HG03571 (cell line): Measurements from ENCODE around the gene FOXN3.

ENCODE experiments used
- ATAC-seq: cut with Tn5 transposase; IDR thresholded peaks from one replicate; pipeline ENCODE4 v1.9.1; 2021; ENCODE audit not compliant: unreplicated experiment

The FOXN3 gene

DNA sequence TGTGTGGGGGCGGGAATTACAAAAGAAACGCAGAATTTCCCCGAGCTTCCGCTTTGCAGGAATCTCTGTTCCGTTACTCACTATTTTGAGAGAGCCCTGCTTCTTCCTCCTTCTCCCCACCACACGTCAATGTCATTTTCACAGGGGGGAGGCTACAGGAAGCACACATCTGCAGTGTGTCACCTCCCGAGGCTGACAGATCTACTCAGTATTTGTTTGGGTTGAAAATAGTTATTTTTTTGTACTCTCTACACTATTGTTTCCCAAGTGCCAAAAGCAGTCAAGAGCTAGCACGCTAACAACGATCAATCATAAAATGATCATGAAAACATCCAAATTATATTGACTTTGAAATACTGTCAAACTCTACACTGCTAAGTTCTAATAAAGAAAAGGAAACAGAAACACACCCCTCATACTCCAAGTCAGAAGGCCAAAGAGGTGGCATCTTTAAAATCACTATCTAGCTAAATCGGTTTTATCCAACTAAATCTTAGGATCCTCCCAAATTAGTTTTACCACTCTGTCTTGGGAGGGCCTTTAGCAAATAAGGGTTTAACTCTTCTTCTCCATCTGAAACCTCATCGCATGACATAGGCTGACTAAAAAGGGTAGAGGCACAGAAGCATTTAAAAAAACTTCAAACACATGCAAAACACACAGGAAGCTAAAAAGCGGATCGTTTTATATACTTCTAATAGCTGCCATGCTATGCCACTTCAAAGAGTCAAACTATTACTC, 51.8 kb downstream of the FOXN3 start:
- peak; percentile 93 for ATAC-seq

DNA sequence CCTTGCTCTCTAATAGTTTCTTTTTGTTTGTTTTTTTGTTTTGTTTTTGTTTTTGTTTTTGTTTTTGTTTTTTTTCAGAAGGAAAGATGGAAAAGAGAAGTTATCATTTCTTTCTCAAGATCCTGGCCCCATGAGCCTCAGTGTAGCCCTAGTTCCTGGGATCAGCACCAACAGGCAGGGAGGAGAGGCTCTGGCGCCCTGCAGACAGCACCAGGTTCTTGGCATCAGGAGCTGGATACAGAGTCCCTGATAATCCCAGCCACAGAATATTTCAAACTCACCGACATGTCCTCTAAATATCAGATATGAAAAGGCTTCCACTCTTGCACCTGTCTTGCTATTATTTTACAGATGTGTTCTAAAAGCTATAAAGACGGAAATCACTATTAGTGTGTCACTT, 52.7 kb downstream of the FOXN3 start:
- ATAC-seq, result no peak

DNA sequence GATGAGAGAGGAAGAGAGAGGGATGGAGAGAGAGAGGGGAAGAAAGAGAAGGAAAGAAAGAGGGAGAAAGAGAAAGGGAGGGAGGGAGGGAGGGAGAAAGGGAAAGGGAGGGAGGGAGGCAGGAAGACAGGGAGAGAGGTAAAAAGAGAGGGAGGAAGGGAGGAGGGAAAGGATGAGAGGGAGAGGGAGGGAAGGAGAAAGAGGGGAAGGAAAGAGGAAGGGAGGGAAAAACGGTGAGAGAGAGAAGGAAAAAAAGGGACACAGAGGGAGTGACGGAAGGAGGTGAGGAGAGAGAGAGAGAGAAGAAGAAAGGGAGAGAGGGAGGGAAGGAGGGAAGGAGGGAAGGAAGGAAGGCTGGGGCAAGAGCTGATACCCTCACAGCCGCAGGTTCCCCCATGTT, 56.8 kb downstream of the FOXN3 start:
- no peak for ATAC-seq

DNA sequence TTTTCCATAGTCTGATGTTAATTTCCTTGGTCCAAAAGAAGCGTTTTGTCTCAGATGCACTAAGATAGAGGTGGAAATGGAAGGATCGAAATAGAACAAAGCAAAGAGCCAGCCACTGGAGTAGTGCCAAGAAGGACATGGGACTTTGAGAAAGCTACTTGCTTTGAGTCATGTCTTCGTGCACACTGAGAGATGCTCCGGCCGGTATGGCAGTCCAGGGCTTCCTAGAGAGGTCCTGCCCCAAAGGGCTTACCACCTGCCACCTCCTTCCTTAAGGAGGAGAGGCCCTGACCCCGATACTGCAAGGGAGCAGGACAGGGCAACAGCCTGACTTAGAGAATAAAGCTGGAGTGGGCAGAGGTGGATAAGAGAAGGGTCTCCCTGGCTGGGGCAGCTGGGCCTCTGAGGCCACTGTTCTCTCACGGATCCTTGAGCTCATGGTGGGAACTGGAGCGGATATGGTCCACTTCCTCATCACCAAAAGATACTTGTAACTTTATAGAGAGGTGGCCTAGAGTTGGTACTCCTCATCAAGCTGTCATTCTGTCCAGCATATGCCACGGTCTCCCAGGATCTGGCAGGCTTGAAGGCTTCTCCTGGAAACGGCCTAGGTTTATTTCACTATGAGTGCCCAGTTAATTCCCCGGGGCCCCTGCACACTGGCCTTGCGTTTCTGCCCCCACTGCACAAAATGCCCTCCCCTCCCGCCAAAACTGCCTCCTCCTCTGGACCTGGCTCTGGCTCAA, 57.4 kb downstream of the FOXN3 start:
- no peak for ATAC-seq

DNA sequence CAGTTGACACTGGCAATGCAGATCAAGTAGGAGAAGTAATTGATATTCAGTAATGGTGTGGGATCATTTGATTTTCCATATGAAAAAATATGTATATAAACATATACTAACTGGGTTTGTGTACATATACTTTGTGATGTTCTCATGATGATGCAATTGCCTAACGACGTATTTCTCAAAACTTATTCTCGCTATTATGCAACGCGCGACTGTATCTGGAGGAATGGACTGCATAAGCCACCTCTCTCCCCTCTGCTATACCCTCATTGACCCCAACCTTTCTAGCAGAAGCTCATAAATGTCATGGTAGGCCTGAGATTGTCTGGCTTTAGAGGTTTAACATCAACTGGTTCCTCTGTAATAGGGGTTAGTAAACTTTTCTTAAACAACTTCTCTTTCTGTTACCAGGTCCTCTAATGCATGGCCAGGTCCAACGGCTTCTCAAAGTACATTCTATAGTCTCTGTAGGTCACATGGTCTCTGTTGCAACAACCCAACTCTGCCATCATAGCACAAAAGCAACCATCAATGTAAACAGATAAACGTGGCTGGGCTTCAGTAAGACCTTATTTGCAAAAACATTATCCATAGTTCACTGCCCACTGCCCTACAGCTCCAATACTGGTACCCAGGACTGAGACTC, 59.3 kb downstream of the FOXN3 start:
- no peak for ATAC-seq

DNA sequence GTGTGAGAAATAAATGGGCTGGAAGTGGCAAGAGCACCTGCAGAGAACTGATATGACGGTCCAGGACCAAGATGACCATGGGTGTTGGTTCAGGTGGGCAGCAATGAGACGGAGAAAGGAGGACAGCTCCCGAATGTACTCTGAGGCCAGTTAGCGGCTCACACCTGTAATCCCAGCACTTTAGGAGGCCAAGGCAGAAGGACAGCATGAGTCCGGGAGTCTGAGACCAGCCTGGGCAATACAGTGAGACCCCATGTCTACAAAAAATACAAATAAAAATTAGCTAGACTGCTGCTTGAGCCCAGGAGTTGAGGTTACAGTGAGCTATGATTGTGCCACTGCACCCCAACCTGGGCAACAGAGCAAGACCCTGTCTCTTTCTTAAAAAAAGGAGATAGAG, 60.1 kb downstream of the FOXN3 start:
- no peak for ATAC-seq

DNA sequence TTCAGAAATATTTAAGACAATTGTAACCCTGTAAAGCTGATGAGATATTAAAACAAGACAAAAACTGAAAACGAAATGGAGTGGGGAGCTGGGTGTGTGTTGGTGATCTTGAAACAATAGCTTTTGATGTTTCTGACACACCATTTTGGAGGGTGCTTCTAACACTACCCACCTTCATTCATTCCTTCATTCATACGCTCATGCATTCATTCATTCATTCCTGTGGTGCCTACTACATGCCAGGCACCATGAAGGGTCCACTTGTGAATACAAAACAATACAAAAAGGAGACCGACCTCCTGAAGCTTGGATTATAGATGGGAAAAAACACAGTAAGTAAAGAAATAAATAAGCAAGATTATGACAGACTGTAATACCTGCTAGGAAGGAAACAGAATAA, 60.5 kb downstream of the FOXN3 start:
- ATAC-seq, result no peak

DNA sequence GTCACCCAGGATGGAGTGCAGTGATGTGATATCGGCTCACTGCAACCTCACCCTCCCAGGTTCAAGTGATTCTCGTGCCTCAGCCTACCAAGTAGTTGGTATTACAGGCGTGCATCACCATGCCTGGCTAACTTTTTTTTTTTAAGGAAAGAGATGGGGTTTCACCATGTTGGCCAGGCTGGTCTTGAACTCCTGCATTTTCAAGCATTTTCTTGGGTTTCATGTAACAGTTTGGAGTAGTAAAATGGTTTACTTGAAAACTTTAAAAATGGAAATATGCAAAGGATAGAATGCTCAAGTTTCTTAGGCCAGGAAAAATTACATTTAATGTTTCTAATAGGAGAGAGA, 63.3 kb downstream of the FOXN3 start:
- no peak for ATAC-seq

DNA sequence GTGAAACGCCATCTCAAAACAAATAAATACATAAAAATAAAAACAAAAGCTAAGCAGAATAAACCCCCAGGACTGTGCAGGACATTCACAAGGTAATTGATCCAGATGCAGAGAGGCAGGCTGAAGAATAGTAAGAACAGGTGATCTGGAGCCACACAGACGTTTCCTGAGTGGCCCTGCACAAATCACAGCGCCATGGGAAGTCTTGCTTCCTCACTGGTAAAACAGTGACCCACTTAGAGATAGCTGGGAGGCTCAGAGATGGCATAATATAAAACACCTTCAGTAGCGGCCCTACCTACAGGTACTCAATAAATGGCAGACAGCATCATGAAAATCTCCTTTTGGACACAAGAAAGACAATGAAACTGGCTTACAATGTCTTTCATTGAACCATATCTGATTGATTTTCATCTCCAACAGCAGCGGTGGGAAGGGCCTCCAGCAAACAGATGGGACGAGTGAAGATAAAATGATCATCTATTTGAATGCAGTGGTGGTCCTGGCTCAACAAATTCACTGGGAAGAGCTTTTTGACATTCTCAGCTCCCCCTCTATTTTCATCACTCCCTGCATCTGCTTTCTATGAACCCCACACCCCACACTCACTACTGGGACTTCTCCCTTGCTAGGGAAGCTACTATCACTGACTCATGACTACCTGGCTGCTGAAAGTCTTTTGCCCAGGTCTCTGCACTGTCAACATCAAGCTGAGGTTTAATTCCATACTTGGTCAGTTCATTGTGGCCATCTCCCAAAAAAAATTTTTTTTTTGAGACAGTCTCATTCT, 63.9 kb downstream of the FOXN3 start:
- no peak for ATAC-seq

DNA sequence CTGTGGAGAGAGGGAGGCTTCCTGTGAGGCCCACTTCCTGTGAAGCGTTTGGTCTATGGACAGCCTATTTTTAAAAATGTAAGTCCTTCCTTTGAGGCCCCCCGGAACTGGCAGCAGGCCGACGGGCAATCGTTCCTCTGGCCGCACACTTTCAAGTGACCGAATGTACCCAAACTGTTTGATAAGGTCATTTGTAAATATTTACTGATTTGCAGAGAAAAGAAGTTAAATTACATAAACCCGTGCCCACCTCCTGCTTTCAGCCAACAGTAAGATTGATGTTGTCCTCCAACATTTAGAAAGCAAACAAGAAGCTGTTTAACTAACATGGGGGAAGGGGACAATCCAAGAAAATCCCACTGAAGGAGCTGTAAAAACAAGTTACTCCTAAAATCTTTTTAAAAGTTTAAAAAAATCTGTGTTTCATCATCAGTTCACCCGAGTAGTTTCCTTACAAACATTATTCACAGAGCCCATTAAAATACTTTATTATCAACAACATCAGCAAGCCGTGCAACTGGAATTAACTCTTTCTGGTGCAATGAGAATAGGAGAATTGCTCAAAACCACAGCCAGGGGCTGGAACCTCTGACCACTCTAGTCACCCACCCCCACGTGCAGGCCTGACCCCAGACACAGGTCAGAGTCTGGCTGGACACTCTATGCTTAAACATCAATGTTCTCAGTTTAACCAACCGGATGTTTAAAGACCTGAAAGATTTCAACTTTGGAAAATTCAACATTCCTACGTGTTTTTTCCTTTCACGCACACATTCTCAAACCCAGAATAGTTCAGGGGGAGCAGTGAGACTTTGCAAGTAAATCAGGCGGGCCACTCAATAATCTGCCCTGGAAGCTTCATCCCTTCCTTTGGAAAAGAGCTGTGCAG, 65.3 kb downstream of the FOXN3 start:
- peak; percentile 80 for ATAC-seq

DNA sequence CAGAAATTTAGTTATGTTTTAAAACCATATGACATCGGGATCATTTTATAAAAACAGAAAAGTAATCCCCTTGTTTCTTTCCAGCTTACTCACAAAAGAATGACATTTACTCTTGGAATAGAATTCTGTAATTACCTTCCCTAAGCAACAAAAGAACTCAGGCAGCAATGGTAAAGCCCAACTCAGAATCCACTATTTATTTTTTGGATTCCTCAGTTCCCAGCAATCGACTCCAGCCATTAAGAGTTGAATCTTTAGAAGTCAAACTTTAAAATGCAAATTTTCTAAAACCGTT, 65.9 kb downstream of the FOXN3 start:
- no peak for ATAC-seq

DNA sequence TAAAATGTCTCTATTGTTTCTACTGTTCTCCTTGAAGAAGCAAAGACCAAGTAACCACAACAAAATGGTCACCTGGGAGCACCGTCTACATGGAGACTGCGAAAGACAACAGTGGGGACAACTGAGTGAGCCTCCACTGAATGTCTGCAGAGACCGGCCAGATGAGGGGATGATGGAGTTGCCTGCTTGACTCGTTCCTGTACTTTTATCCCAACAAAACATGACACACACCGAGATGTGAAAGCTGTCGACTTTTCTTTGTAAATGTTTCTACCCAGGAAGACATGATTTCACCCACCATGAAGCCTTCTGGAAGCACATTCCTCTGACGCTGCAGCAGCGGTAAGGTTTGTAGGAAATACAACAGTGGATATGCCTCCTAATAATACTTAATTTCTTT, 66.9 kb downstream of the FOXN3 start:
- no peak for ATAC-seq

DNA sequence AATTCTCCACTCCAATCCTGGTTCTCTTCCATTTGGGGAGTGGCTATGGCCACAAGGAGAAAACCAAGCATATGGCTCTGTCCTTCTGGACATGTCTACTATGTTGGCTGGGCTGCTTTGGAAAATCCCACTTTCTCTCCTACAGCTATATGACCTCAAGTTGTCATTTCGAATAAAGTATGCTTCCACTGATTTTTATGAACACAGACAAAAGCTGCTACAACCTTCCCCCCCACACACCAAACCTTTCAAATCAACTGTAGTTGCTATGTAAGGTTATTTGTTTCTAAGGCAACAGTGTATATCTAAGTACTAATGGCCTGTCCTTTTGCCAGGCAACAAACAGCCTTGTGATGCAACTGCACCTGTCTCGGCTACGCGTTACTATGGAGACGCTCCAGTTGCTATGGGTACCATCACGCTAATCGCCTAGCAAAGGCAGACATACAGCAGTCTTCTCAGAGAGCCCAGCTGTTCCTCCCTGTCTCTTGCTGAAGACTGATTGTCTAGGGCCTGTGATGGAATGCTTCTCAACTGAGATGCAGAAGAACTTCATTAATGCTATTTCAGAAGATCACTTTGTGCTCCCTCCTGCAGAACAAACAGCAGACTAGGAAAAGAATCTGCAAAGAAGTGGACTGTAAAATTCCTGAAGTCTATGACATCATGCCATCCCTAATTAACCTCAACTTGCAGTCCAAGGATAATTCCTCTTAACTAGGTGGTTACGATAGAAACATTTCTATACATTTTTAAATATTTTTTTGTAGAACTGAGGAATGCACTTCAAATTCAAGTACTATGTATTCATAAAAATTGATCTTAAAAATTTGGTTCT, 67.6 kb downstream of the FOXN3 start:
- ATAC-seq, result no peak

DNA sequence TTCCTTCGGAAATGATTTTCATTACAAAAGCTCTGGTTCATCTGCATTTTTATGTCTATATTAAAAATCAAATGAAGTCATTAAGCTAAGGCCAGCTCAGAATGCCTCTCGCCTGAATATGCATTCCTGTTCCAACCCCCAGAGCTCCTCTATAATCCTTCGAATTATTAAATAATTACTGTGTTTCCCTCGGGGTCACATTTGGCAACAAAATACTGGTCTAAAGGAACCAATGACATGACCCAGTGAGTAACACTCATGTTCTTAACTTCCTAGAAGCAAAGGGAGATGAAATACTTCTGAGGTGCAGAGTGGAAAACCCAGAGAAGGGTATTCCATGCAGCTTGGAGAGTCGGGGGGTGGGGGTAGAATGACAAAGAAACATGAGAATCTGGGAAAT, 68.3 kb downstream of the FOXN3 start:
- ATAC-seq, result no peak

DNA sequence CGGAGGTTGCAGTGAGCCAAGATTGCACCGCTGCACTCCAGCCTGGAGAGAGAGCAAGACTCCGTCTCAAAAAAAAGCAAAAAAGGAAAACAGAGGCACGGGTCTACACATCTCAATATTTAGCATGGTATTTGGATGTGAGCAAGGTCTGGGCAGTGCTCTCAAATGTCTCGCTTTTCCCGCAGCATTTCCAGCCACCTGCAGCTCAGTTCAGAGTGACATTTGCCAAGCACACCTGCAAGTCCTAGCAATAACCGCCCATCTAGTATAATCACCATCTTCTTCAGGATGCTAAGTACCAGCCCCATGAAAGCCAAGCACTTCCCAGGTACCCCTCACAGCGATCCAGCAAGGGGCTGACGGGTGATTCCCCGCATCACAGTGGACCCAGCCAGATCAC, 69.1 kb downstream of the FOXN3 start:
- ATAC-seq, result no peak

DNA sequence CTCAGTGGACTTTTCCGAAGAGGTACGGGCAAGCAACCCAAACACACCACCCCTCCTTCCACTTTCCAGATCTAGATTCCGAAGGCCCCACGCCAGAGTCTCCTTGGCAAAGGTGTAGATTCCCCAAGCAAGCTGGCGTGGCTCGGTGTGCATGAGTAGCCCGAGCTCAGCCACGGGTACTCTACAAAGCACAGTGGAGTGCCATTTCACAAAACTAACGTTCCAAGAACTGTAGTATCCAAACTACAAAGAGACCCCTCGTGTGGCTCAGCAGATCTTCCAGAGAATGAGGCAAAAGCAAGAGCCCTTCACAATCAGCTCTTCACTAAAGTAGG, 72.1 kb downstream of the FOXN3 start:
- no peak for ATAC-seq

DNA sequence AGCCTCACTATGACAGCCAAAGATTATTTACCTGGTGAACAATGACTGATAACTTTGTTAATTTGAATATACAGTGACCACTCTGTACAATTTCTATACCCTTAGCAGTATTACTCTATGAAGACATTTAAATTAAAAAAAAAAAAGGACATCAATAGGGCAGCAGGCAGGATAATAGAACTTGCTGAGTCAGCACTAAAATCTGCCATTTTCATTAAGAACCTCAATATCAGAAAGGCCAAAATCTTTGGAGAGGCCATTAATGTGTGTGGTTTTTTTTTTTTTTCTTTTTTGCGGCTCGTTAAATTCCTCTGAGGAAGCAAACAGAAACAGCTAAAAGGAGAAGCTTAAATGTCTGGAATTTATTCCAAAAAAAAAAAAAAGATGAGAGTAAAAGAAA, 73.7 kb downstream of the FOXN3 start:
- no peak for ATAC-seq

DNA sequence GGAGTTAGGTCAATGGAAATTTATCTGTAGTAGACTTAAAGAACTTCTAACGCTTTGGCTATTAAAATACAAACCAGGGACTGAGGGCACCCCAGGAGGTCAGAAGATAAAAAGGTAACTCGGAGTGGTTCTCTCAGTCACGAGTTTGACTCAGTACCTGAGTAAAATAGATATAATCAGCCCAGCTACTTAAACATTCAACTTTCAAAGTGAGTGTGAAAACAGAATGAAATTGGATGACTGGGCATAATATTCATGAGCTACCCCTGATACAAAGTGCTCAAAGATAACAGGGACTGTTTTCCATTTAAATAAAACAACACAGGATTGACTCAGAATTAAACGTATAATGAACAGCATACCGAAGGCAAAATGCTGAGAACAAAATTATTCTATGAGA, 75.0 kb downstream of the FOXN3 start:
- no peak for ATAC-seq

DNA sequence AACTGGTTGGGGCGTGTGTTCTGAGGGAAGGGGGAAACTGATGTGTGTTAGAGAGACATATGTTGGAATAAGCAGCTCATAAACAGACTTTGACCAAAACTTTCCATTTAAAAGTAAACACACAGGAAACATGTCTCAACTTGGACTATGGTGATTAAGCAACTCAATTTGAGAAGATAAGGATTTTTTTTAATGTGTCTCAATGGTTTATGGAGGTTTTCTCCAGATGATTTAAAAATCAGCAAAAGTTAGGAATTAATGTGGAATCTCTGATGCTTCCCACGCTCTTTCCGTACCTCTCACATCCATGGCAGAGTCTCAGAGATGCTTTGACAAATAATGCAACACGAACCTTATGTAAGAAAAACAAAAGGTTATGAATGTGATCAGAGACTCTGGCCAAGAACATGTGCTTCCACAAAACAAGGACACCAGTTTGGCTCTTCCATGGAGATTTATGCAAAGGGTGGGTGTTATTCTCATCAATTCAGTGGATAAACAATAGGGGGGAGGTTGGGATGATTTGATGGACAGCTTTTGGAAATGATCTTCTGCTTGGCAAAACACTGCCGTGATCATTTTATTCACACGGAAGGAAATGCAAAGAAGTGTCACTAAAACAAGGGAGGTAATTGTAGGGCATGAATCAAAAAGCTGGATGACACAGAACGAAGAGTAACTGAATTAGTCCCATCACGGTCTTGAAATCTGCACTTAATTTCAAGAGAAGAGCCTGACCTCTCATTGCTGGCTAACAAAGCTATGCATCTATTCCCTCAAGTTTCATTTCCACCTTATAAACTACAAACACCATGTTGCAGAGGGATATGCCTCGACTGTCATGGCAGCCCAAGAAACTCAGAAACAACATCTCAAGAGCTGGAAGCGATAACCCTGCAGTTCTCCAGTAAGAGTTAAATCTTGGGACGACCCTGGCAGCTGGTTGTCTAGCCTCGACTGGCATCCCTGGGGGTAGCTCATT, 76.5 kb downstream of the FOXN3 start:
- no peak for ATAC-seq
